Activated CD4-positive, CD25-positive, alpha-beta regulatory T cell treated with anti-CD3 and anti-CD28 coated beads, Interleukin-2, amount 50 U/mL, for 16 hours (primary cell): ENCODE results near the gene TSPAN14.

ENCODE experiments used
- DNase-seq: peaks from one replicate; pipeline ENCODE4 v3.0.0-alpha.2; 2020; ENCODE audit warnings: low read depth, low spot score

The TSPAN14 gene

GRCh38 chr10:80486785-80487420 is 32.8 kb downstream of the TSPAN14 start:
- DNase-seq, result no peak

DNA sequence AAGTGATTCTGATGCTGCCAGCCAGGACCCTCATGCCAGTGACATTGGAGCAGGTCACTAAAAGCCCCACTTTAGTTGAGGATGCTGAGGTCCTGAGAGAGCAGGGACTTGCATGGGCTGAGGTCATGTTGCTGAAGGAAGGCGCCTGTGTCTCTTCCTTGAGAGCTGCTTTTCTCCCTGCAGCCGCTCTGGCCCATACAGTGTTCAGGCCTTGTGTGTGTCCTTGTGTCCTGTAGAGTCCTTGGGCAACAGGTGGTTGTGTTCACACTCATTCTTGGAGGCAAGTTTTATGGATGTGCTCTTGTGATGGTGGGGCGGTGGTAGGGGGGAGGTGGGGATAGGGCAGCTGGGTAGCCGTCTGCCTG is 33.3 kb downstream of the TSPAN14 start:
- DNase-seq, result no peak

- no peak for DNase-seq
Observed at GRCh38 chr10:80487791-80488538, 33.9 kb downstream of the TSPAN14 start.

DNA sequence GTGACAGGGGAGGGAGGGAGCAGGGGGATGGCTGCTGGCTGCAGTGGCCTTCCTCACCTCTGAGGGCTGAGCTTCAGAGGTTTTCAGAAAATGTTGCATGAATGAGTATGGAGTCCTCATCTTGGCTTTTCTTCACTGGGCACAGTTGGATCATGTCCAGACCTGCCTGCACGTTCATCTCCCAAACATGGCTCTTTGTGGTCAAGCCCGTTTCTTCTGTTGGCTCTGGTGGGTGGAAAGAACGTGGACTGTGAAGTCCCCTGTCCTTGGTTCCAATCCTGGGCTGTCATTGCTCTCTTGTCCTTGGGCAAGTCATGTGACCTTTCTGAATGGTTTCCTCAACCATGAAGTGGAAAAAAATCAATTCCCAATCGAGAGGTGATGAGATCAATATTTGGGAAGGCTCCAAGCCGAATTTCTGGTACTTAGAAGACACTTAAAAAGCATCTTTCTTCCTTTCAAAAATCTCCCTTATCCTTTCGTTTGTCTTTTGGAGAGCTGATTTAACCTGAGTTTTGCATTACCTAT is 34.5 kb downstream of the TSPAN14 start:
- no peak for DNase-seq

DNA sequence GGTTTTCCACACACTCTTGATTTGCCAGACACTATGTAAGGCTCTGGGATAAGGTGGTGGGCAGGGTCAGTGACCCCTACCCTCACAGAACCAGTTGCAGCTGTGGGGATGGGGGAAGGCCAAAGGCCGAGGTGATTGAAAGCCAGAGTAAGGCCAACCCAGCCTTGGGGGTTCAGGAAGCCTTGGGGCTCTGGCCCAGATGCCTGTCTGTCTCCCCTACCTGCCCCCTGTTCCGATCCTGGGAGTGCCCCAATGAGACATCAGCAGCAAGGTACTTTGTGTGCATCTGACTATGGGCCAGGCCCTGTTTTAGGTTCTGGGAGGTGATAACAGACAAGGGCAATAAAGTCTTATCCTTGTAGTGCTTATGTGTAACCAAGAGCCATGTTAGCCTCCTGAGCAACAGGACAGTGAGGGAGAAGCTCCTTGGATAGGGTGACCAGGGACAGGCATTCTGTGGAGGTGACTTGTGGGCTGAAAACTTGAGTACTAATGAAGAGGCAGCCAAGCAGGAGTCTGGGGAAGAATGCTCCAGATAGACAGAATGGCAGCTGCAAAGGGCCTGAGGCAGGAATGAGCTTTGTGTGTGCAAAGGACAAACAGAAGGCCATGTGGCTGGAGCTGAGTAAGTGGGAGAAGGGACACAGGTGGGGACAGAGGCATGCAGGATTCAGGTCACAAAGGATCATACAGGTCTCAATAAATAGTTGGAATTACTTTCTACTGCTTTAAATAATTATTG is 35.4 kb downstream of the TSPAN14 start:
- no peak for DNase-seq

DNA sequence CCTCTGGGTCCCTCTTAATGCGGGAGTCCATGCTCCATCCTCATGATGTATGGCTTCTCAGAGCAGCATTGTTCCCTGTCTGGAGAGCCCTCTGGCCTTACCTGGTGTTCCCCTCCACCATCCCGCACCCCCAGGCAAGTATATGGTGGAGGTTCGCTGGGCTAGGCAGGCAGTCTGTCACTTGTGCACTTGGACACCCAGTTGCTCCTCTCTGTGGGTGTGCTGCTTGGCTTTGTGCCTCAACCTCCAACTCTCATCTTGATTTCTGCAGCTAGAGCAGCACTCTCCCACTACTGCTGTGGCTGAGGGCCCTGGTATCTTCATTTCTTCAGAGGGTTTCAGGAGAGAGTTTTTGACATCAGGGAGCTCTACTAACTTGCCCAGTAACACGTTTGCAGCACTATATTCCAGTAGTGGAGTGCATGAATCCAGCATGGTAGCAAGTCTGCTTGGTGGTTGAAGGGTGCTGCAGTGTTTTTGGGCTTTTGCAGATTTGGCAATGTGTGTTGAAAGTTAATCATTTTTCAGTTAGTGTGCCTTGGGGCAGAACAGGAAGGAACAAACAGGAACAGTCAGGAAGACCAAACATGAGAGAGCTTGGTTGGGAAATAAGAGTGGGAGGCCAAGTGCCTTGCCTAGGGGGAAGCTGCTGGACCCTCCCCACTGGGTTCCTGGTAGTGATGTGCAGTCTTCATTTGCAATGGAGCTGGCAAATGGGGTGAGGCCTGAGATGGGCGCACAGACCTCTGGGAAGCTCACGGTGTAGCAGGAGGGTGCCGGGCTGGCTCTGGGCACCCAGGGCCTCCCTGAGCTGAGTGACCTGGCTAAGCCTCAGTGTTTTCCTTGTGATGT is 37.4 kb downstream of the TSPAN14 start:
- no peak for DNase-seq

GRCh38 chr10:80492848-80493521 is 38.9 kb downstream of the TSPAN14 start:
- DNase-seq, result no peak

GRCh38 chr10:80493522-80494051 is 39.5 kb downstream of the TSPAN14 start:
- no peak for DNase-seq

- DNase-seq, result no peak
Observed at GRCh38 chr10:80496555-80497172, 42.6 kb downstream of the TSPAN14 start.

DNA sequence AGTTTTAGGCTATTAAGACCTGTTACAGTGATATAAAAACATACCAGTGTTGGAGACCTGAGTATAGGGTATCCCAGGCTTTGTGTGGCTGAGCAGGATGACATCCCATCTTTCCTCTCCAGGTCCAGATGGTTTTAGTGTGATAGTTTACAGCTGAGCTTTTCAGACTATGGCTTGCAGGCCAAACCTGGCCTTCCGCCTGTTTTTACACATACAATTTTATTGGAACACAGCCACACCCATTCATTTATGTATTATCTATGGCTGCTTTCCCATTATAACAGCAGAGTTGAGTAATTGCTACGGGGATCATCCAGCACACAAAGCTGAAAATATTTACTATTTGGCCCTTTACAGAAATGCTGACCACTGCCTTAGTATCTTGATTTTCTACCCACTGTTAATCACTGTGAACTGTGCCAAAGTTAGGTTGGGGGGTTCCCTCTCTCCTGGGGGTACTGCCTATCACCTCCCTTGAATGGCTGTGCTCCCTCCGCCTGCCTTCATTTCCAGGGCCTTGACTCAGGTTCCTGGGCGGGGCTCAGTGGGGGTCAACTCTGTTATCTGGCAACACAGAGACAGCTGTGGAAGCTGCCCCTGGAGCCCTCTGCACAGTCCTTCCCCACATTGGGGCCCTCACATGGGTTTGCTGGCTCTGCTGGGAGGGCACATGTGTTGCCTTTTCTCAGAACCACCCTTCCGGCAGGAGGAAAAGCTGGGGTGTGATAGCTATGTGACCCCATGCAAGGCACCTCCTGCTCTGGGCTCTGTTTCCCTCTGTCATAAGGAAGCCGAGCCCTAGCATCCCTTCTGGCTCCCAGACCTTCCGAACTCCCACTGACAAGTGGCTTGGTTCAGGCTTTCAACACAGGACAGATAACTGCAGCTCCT is 43.3 kb downstream of the TSPAN14 start:
- DNase-seq, result no peak

GRCh38 chr10:80498078-80498832 is 44.1 kb downstream of the TSPAN14 start:
- no peak for DNase-seq

- DNase-seq, result no peak
Observed at GRCh38 chr10:80498833-80499741, 45.0 kb downstream of the TSPAN14 start.

DNA sequence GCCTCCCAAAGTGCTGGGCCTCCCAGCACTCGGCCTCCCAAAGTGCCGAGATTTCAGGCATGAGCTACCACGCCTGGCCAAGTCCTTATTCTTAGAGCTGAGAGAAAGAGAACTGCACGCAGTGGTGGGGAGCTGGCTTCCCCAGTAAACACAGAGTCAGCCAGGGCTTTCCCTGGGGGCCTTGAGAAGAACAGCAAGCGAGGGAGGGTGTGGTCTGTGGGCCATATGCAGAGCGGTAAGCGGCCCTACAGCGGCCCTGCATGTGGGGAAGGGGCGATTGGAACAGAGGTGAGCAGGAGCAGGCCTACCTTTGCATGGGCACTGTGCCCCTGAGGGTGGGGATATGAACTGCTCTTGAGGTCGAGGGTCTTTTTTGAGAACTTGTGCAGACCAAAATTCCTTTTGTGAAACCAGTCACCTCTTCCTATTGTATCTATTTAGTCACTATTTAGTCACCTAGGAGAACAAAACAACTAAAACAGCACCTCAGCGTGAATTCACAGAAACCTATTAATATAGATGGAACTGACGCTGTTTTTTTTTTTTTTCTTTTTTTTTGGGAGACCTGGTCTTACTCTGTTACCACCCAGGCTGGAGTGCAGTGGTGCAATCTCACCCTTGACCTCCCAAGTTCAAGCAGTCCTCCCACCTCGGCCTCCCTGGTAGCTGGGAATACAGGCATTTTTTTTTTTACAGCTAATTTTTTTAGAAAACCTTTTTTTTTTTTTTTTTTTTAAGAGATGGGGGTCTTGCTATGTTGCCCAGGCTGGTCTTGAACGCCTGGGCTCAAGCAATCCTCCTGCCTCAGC is 46.7 kb downstream of the TSPAN14 start:
- DNase-seq, result no peak

- DNase-seq, result no peak
Observed at GRCh38 chr10:80501381-80501912, 47.3 kb downstream of the TSPAN14 start.

GRCh38 chr10:80501913-80502521 is 47.9 kb downstream of the TSPAN14 start:
- no peak for DNase-seq
